Muscle layer of colon (tissue), 2 donors: Measurements from ENCODE around the gene NXPE1.

Experiments used
- H3K27ac ChIP-seq: one replicate; pipeline ENCODE4 v1.7.0; 2013; ENCODE audit warnings: low read depth, mild to moderate bottlenecking, low read length, moderate library complexity
- H3K27me3 ChIP-seq, 2 donors: one replicate each; pipeline ENCODE4 v1.7.0; 2013; ENCODE audit warnings: low read length in 2 of 2, mild to moderate bottlenecking in 2 of 2; ENCODE audit not compliant: insufficient read depth in 2 of 2, control insufficient read depth in 1 of 2
- H3K36me3 ChIP-seq: one replicate; pipeline ENCODE4 v1.7.0; 2013; ENCODE audit warnings: mild to moderate bottlenecking, low read length; ENCODE audit not compliant: insufficient read depth
- H3K4me1 ChIP-seq: one replicate; pipeline ENCODE4 v1.7.0; 2013; ENCODE audit warnings: mild to moderate bottlenecking, low read length; ENCODE audit not compliant: insufficient read depth
- H3K4me3 ChIP-seq, 2 donors: one replicate each; pipeline ENCODE4 v1.7.0; 2013; ENCODE audit warnings: low read length in 2 of 2, low read depth in 1 of 2, mild to moderate bottlenecking in 1 of 2, moderate library complexity in 1 of 2
- H3K9ac ChIP-seq: one replicate; pipeline ENCODE4 v1.7.0; 2013; ENCODE audit warnings: low read length
- H3K9me3 ChIP-seq: one replicate; pipeline ENCODE4 v1.7.0; 2013; ENCODE audit warnings: mild to moderate bottlenecking, low read length
- donor health status: abdominal sarcoma.
- donor health status: Adenocarcinoma of cecum.

NXPE1 gene

DNA sequence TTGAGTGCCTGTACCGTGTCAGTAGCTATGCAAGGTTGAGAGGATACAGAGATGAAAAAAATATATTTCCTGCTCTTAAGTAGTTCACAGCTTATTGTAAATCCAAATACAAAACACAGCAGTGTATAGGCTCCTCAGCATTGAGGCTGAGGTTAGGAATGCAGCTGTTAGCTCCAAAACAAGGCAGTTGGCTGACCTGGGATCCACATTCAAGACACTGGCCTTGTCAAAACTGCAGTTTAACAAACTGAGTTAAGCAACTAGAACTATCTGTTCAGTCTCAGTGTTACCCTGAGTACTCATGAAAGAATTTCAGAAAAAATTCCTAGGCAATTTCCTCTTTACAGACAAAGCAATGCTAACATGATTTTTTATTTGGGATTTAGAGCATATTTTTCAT lies 77.6 kb downstream of the NXPE1 start:
- Histone ChIP-seq H3K4me3 (no peak overlapping the region), H3K9me3 (no peaks in the 10 kb centered on the region), H3K27ac (no peak overlapping the region), H3K27me3 (no peaks in the 10 kb centered on the region), H3K4me1 (peaks cover 15% of the 10 kb centered on the region), H3K36me3 (no peaks in the 10 kb centered on the region), H3K9ac (no peak overlapping the region)

DNA sequence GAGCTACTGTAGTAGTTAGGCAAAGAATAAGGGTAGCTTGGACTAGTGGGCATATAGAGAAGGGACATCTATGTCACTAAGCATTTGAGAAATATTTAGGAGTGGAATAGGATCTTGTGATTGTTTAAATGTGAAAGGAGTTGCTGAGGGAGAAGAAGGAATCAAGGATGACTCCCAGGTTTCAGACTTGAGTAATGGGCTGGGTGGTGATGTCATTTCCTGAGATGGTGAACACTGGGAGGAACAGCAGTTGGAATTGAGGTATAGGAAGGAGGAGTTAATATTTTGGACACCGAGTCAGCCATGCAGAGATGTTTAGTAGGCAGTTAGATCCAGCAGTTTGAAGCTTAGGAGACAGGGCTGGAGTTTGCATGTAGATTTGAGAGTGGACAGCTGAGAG lies 80.3 kb downstream of the NXPE1 start:
- H3K36me3 ChIP-seq: no peaks in the 10 kb centered on the region
- no peak overlapping the region for H3K9ac ChIP-seq
- no peaks in the 10 kb centered on the region for H3K27me3 ChIP-seq
- H3K4me3 ChIP-seq: no peak overlapping the region
- no peak overlapping the region for H3K27ac ChIP-seq
- H3K4me1 ChIP-seq: peaks cover 15% of the 10 kb centered on the region
- no peaks in the 10 kb centered on the region for H3K9me3 ChIP-seq

DNA sequence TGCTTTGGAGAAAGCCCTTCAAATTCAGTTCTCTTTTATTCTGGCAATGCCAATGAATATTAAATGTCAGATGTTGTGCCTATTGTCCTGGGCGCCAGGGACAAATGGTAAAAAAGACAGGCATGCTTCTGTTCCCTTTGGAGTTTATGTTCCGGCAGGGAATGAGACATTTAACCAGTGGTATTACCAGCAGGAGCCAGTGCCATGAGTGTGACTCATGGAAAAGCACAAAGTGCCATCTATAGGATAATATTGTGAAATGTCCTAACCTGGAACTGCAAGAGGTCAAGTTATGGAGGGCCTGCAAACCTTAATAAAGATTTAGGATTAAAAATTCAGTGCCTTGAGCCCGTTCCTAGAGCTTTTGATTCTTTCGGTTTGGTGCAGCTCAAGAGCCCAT lies 80.9 kb downstream of the NXPE1 start:
- no peak overlapping the region for H3K27ac ChIP-seq
- H3K27me3 ChIP-seq: no peaks in the 10 kb centered on the region
- H3K36me3 ChIP-seq: no peaks in the 10 kb centered on the region
- H3K9ac ChIP-seq: no peak overlapping the region
- no peak overlapping the region for H3K4me3 ChIP-seq
- peaks cover 15% of the 10 kb centered on the region for H3K4me1 ChIP-seq
- H3K9me3 ChIP-seq: no peaks in the 10 kb centered on the region

DNA sequence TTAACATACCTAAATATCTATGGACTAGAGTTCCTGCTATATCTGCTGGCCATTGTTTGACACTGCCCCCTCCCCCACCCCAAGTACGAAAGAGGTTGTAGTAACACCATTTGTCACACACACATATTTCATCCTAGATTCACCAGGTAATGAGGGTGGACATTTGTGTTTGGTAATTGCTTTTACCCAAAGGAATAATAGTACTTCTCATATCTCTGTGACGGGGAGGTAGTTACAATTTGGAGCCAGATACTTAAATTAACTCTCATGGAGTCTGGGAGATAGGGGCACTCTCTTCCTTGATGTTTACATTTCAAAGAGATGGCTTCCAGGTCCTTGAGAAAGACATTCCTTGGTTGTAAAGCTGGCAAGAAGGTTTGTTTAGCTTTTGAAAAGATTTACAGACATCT lies 81.7 kb downstream of the NXPE1 start:
- no peaks in the 10 kb centered on the region for H3K9me3 ChIP-seq
- no peak overlapping the region for H3K9ac ChIP-seq
- H3K27me3 ChIP-seq: no peaks in the 10 kb centered on the region
- H3K4me3 ChIP-seq: no peak overlapping the region
- no peak overlapping the region for H3K27ac ChIP-seq
- H3K36me3 ChIP-seq: no peaks in the 10 kb centered on the region
- H3K4me1 ChIP-seq: peaks cover 15% of the 10 kb centered on the region

DNA sequence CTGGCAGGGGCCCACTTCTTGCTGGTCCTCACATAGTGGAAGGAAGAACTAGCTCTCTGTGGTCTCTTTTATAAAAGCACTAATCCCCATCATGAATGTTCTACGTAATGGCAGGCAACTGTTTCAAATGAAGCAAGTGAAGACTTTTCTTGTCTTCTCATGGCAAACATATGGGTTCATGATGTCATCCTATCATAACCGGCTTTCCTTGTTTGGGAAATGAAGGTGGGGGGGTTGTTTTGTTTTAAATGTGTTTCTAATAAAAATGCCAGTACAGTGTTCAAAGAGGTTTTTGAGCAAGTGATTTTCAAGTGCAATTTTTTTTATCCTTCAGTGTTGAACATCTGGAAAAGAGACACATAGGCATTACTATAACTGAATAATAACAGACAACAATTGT lies 87.0 kb downstream of the NXPE1 start:
- no peak overlapping the region for H3K9ac ChIP-seq

More for the DNA sequence above, 87.0 kb downstream of the NXPE1 start:
- Histone ChIP-seq H3K27ac (no peak overlapping the region), H3K9me3 (no peaks in the 10 kb centered on the region), H3K4me3 (no peak overlapping the region), H3K27me3 (no peaks in the 10 kb centered on the region), H3K4me1 (no peaks in the 10 kb centered on the region), H3K36me3 (no peaks in the 10 kb centered on the region)
